Stimulated activated CD8-positive, alpha-beta memory T cell treated with anti-CD3 and anti-CD28 coated beads, Interleukin-7, amount 100 ng/mL, for 24 hours (primary cell): ENCODE data around the gene CKAP4.

Source experiments
- DNase-seq: peaks from one replicate; pipeline ENCODE4 v3.0.0-alpha.2; 2020; ENCODE audit warnings: low read depth

The CKAP4 gene

GRCh38 chr12:106197906-106198623 is 49.8 kb downstream of the CKAP4 start:
- no peak for DNase-seq

DNA sequence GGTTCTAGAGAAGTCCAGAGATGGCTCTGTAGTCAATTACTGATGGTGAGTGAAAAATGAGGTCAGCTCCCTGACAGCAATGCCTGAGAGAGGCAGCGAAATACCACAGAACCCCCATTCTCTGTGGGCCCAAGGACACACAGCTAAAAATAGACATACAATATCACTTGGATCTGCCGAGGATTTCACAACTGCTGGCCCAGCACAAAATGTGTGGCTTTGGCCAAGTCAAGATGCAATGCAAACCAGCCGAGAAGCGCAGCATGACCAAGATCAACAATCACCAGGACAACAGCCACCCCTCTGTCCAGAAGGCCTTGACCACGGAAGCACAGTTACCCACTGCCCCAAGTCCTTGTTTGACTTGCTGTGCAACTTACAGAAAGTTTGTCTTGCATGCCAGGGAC is 52.2 kb downstream of the CKAP4 start:
- DNase-seq = no peak

DNA sequence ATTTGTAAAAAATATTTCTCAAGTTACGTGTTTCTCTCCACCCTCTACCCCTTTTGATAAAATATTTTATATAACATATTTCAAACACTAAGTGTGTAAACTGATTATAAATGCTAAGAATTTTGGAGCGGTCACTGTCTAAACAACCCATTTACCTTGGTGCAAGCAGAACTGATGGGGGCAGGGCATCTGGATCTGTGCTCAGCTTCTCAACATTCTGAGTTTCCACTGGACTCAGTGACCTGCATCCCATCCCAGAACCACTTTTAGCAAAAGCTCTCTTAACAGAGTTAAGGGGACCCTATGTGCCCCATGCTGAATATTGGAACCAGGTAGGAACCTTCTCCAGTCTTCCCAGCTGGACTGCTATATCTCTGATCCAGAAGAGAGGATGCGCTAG is 53.5 kb downstream of the CKAP4 start:
- DNase-seq = no peak

GRCh38 chr12:106193394-106194215 is 54.2 kb downstream of the CKAP4 start:
- DNase-seq = no peak

- DNase-seq = no peak
Measured at GRCh38 chr12:106192659-106193393, 55.0 kb downstream of the CKAP4 start.

DNA sequence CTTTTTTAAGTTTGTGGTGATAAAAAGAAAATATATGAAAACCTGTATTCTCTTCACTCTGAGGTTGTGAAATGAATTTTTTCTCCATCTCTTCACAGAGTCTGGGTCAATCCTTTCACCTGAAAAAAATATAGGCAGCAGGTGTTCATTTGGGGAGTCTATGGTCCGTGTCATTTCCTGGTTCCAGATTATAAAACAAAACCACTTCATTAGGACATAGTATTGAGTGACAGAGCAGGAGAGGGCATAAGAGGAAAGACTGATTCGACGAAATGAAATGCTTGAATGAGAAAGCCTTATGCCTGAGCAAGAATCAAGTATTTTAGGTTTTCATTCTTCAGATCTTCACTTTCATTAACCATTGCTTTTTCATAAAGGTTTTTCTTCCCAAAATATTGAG is 57.2 kb downstream of the CKAP4 start:
- no peak for DNase-seq

- no peak for DNase-seq
Measured at GRCh38 chr12:106189341-106189740, 58.5 kb downstream of the CKAP4 start.

DNA sequence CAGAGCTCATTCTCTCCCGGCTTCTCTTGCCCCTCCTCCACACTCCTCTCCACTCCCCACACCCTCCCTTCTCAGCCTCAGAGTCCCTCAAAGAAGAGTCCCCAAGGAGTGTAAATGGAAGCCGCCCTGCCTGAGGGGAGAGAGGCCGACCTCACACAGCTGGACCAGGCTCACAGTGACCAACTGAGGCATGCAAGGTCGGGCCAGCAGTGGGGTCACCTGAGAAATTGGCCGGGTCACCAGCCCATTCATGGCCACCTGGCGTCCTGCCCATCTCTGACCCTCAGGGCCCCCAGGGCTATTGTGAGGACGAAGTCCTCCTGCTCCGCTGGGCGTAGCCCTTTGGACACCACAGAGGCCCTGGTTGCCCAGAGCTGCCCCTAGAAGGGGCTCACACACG is 59.6 kb downstream of the CKAP4 start:
- no peak for DNase-seq
